Fibroblast of skin of left biceps (primary cell): ENCODE results near the gene ANKRD40.

Experiments used
- DNase-seq, 2 experiments: peaks; one replicate each; pipeline ENCODE4 v3.0.0-alpha.2; 2013; ENCODE audit warnings: low read depth in 2 of 2

The ANKRD40 gene

GRCh38 chr17:50668025-50668837 lies 39.5 kb downstream of the ANKRD40 start:
- DNase-seq, result no peak

GRCh38 chr17:50667259-50668024 lies 40.3 kb downstream of the ANKRD40 start:
- DNase-seq, result no peak

- DNase-seq, result no peak
These were observed 41.4 kb downstream of the ANKRD40 start for GRCh38 chr17:50666316-50666715.

GRCh38 chr17:50665838-50666237 lies 41.9 kb downstream of the ANKRD40 start:
- DNase-seq, result no peak

GRCh38 chr17:50664788-50665458 lies 42.8 kb downstream of the ANKRD40 start:
- DNase-seq, result no peak

GRCh38 chr17:50663812-50664374 lies 43.8 kb downstream of the ANKRD40 start:
- DNase-seq, result no peak

GRCh38 chr17:50662632-50663225 lies 45.0 kb downstream of the ANKRD40 start:
- no peak for DNase-seq

GRCh38 chr17:50661795-50662391 lies 45.8 kb downstream of the ANKRD40 start:
- peak in 1 of 2 experiments; percentile 29 for DNase-seq

- no peak for DNase-seq
These were observed 46.4 kb downstream of the ANKRD40 start for GRCh38 chr17:50661348-50661747.

GRCh38 chr17:50660887-50661345 lies 46.8 kb downstream of the ANKRD40 start:
- no peak for DNase-seq

- no peak for DNase-seq
These were observed 47.5 kb downstream of the ANKRD40 start for GRCh38 chr17:50660042-50660886.

- DNase-seq, result no peak
These were observed 48.5 kb downstream of the ANKRD40 start for GRCh38 chr17:50659179-50659578.

- no peak for DNase-seq
These were observed 49.1 kb downstream of the ANKRD40 start for GRCh38 chr17:50658616-50659015.

- no peak for DNase-seq
These were observed 50.1 kb downstream of the ANKRD40 start for GRCh38 chr17:50657627-50658026.

- no peak for DNase-seq
These were observed 50.7 kb downstream of the ANKRD40 start for GRCh38 chr17:50657054-50657453.

- no peak for DNase-seq
These were observed 51.2 kb downstream of the ANKRD40 start for GRCh38 chr17:50656509-50656908.

- no peak for DNase-seq
These were observed 54.0 kb downstream of the ANKRD40 start for GRCh38 chr17:50653738-50654137.

GRCh38 chr17:50651661-50652060 lies 56.1 kb downstream of the ANKRD40 start:
- no peak for DNase-seq

GRCh38 chr17:50649042-50649908 lies 58.4 kb downstream of the ANKRD40 start:
- no peak for DNase-seq
